Measurements from ENCODE around the gene FLRT1.

Gene FLRT1

GRCh38 chr11:64035576-64035975 is at the start of gene FLRT1:
Gene FLRT1, plus strand, starts transcription at chr11:64035931. Its CDS starts 80,337 bp downstream, at chr11:64116268.
- no peak within 1 kb of the TSS for H2AFZ ChIP-seq (ENCODE audit: low read length, unreplicated experiment)
- no peak within 1 kb of the TSS for H3K27ac ChIP-seq (ENCODE audit: low read depth, low read length)
- H3K4me3 ChIP-seq (ENCODE audit: low read depth, low read length): peak within 1 kb of the TSS; percentile 73
- H3K4me1 ChIP-seq (ENCODE audit: control insufficient read depth, insufficient read depth, low read length, unreplicated experiment): peaks cover 5% of the 10 kb centered on the region
- H3K27me3 ChIP-seq (ENCODE audit: insufficient read depth, low read length): peaks cover 16% of the 10 kb centered on the region
- H3K79me2 ChIP-seq (ENCODE audit: control insufficient read depth, insufficient read depth, low read length, unreplicated experiment): no peaks in the 10 kb centered on the region
- H3K36me3 ChIP-seq (ENCODE audit: insufficient read depth, low read length): no peaks in the 10 kb centered on the region

- Histone ChIP-seq H3K79me2 (ENCODE audit: control insufficient read depth, insufficient read depth, low read length, unreplicated experiment) (peaks cover 29% of the 10 kb centered on the region), H3K27me3 (ENCODE audit: insufficient read depth, low read length) (no peaks in the 10 kb centered on the region), H2AFZ (ENCODE audit: low read length, unreplicated experiment) (peak within 1 kb of the TSS; percentile 83), H3K4me1 (ENCODE audit: control insufficient read depth, insufficient read depth, low read length, unreplicated experiment) (peaks cover 16% of the 10 kb centered on the region), H3K36me3 (ENCODE audit: insufficient read depth, low read length) (peaks cover 11% of the 10 kb centered on the region; the same call in 1 of the 2 replicates), H3K4me3 (ENCODE audit: low read depth, low read length) (peak within 1 kb of the TSS; percentile 80), H3K27ac (ENCODE audit: low read depth, low read length) (peak within 1 kb of the TSS; percentile 65)
Observed at GRCh38 chr11:63986156-63986931, 49.4 kb upstream of the FLRT1 start, which contains the start of gene OTUB1. Gene OTUB1, plus strand, starts transcription at chr11:63986438. Its CDS starts 19 bp downstream, at chr11:63986457.

GRCh38 chr11:63986932-63987513 is 48.7 kb upstream of the FLRT1 start:
- Histone ChIP-seq H3K27ac (ENCODE audit: low read depth, low read length) (peak overlapping the region; percentile 65; the same call in 1 of the 2 replicates), H2AFZ (ENCODE audit: low read length, unreplicated experiment) (no peak overlapping the region), H3K79me2 (ENCODE audit: control insufficient read depth, insufficient read depth, low read length, unreplicated experiment) (peaks cover 29% of the 10 kb centered on the region), H3K4me3 (ENCODE audit: low read depth, low read length) (peak overlapping the region; percentile 80), H3K4me1 (ENCODE audit: control insufficient read depth, insufficient read depth, low read length, unreplicated experiment) (peaks cover 16% of the 10 kb centered on the region), H3K27me3 (ENCODE audit: insufficient read depth, low read length) (no peaks in the 10 kb centered on the region), H3K36me3 (ENCODE audit: insufficient read depth, low read length) (peaks cover 12% of the 10 kb centered on the region; the same call in 1 of the 2 replicates)

GRCh38 chr11:63991558-63991957 is 44.2 kb upstream of the FLRT1 start:
- peaks cover 23% of the 10 kb centered on the region for H3K79me2 ChIP-seq (ENCODE audit: control insufficient read depth, insufficient read depth, low read length, unreplicated experiment)
- no peak overlapping the region for H3K27ac ChIP-seq (ENCODE audit: low read depth, low read length)
- H3K36me3 ChIP-seq (ENCODE audit: insufficient read depth, low read length): peaks cover 12% of the 10 kb centered on the region; the same call in 1 of the 2 replicates

GRCh38 chr11:63993100-63993499 is 42.6 kb upstream of the FLRT1 start:
- no peaks in the 10 kb centered on the region for H3K27me3 ChIP-seq (ENCODE audit: insufficient read depth, low read length)
- H2AFZ ChIP-seq (ENCODE audit: low read length, unreplicated experiment): no peak overlapping the region
- no peak overlapping the region for H3K4me3 ChIP-seq (ENCODE audit: low read depth, low read length)
- peaks cover 8% of the 10 kb centered on the region for H3K79me2 ChIP-seq (ENCODE audit: control insufficient read depth, insufficient read depth, low read length, unreplicated experiment)
- H3K27ac ChIP-seq (ENCODE audit: low read depth, low read length): no peak overlapping the region
- H3K36me3 ChIP-seq (ENCODE audit: insufficient read depth, low read length): peaks cover 12% of the 10 kb centered on the region; the same call in 1 of the 2 replicates
- H3K4me1 ChIP-seq (ENCODE audit: control insufficient read depth, insufficient read depth, low read length, unreplicated experiment): no peaks in the 10 kb centered on the region

More at GRCh38 chr11:63991558-63991957, 44.2 kb upstream of the FLRT1 start:
- Histone ChIP-seq H3K27me3 (ENCODE audit: insufficient read depth, low read length) (no peaks in the 10 kb centered on the region), H3K4me3 (ENCODE audit: low read depth, low read length) (no peak overlapping the region), H2AFZ (ENCODE audit: low read length, unreplicated experiment) (no peak overlapping the region), H3K4me1 (ENCODE audit: control insufficient read depth, insufficient read depth, low read length, unreplicated experiment) (peaks cover 7% of the 10 kb centered on the region)

- no peak overlapping the region for H3K27ac ChIP-seq (ENCODE audit: low read depth, low read length)
- peaks cover 2% of the 10 kb centered on the region for H3K79me2 ChIP-seq (ENCODE audit: control insufficient read depth, insufficient read depth, low read length, unreplicated experiment)
- no peaks in the 10 kb centered on the region for H3K4me1 ChIP-seq (ENCODE audit: control insufficient read depth, insufficient read depth, low read length, unreplicated experiment)
- no peak overlapping the region for H3K4me3 ChIP-seq (ENCODE audit: low read depth, low read length)
- H3K27me3 ChIP-seq (ENCODE audit: insufficient read depth, low read length): no peaks in the 10 kb centered on the region
- H2AFZ ChIP-seq (ENCODE audit: low read length, unreplicated experiment): no peak overlapping the region
- peaks cover 6% of the 10 kb centered on the region; the same call in 1 of the 2 replicates for H3K36me3 ChIP-seq (ENCODE audit: insufficient read depth, low read length)
Observed at GRCh38 chr11:63993993-63994392, 41.7 kb upstream of the FLRT1 start.

GRCh38 chr11:63996512-63996911 is 39.2 kb upstream of the FLRT1 start:
- no peaks in the 10 kb centered on the region for H3K27me3 ChIP-seq (ENCODE audit: insufficient read depth, low read length)
- no peak overlapping the region for H2AFZ ChIP-seq (ENCODE audit: low read length, unreplicated experiment)
- H3K27ac ChIP-seq (ENCODE audit: low read depth, low read length): no peak overlapping the region
- H3K79me2 ChIP-seq (ENCODE audit: control insufficient read depth, insufficient read depth, low read length, unreplicated experiment): no peaks in the 10 kb centered on the region
- H3K4me1 ChIP-seq (ENCODE audit: control insufficient read depth, insufficient read depth, low read length, unreplicated experiment): peaks cover 5% of the 10 kb centered on the region
- no peak overlapping the region for H3K4me3 ChIP-seq (ENCODE audit: low read depth, low read length)
- no peaks in the 10 kb centered on the region for H3K36me3 ChIP-seq (ENCODE audit: insufficient read depth, low read length)

- peaks cover 5% of the 10 kb centered on the region for H3K4me1 ChIP-seq (ENCODE audit: control insufficient read depth, insufficient read depth, low read length, unreplicated experiment)
- no peak overlapping the region for H3K27ac ChIP-seq (ENCODE audit: low read depth, low read length)
- no peak overlapping the region for H2AFZ ChIP-seq (ENCODE audit: low read length, unreplicated experiment)
- H3K4me3 ChIP-seq (ENCODE audit: low read depth, low read length): no peak overlapping the region
- H3K36me3 ChIP-seq (ENCODE audit: insufficient read depth, low read length): no peaks in the 10 kb centered on the region
- no peaks in the 10 kb centered on the region for H3K27me3 ChIP-seq (ENCODE audit: insufficient read depth, low read length)
- no peaks in the 10 kb centered on the region for H3K79me2 ChIP-seq (ENCODE audit: control insufficient read depth, insufficient read depth, low read length, unreplicated experiment)
Observed at GRCh38 chr11:63997104-63997700, 38.5 kb upstream of the FLRT1 start.

- H3K27me3 ChIP-seq (ENCODE audit: insufficient read depth, low read length): no peaks in the 10 kb centered on the region
- H3K4me1 ChIP-seq (ENCODE audit: control insufficient read depth, insufficient read depth, low read length, unreplicated experiment): peaks cover 5% of the 10 kb centered on the region
- H3K27ac ChIP-seq (ENCODE audit: low read depth, low read length): no peak overlapping the region
- H3K79me2 ChIP-seq (ENCODE audit: control insufficient read depth, insufficient read depth, low read length, unreplicated experiment): no peaks in the 10 kb centered on the region
- H3K4me3 ChIP-seq (ENCODE audit: low read depth, low read length): no peak overlapping the region
- no peak overlapping the region for H2AFZ ChIP-seq (ENCODE audit: low read length, unreplicated experiment)
- no peaks in the 10 kb centered on the region for H3K36me3 ChIP-seq (ENCODE audit: insufficient read depth, low read length)
Observed at GRCh38 chr11:63997801-63998337, 37.9 kb upstream of the FLRT1 start.

GRCh38 chr11:63998558-63999348 is 37.0 kb upstream of the FLRT1 start:
- Histone ChIP-seq H3K27ac (ENCODE audit: low read depth, low read length) (no peak overlapping the region), H3K4me1 (ENCODE audit: control insufficient read depth, insufficient read depth, low read length, unreplicated experiment) (peaks cover 5% of the 10 kb centered on the region), H3K79me2 (ENCODE audit: control insufficient read depth, insufficient read depth, low read length, unreplicated experiment) (no peaks in the 10 kb centered on the region), H3K27me3 (ENCODE audit: insufficient read depth, low read length) (no peaks in the 10 kb centered on the region), H3K36me3 (ENCODE audit: insufficient read depth, low read length) (no peaks in the 10 kb centered on the region), H2AFZ (ENCODE audit: low read length, unreplicated experiment) (no peak overlapping the region), H3K4me3 (ENCODE audit: low read depth, low read length) (no peak overlapping the region)
